GM23248 (cell line): ENCODE measurements around the gene KCND3.

Source experiments
- EZH2 ChIP-seq: fragments of 200-600 bp; sonication (generic); IDR thresholded peaks from 2 replicates; pipeline ENCODE4 v1.6.1; 2018; ENCODE audit warnings: antibody characterized with exemption, mild to moderate bottlenecking; ENCODE audit not compliant: insufficient read depth, poor library complexity, severe bottlenecking
- EZH2phosphoT487 ChIP-seq: fragments of 200-600 bp; sonication (generic); IDR thresholded peaks from 2 replicates; pipeline ENCODE4 v1.6.1; 2018; ENCODE audit warnings: antibody characterized with exemption, moderate library complexity, mild to moderate bottlenecking, low read depth; ENCODE audit not compliant: insufficient read depth

DNA sequence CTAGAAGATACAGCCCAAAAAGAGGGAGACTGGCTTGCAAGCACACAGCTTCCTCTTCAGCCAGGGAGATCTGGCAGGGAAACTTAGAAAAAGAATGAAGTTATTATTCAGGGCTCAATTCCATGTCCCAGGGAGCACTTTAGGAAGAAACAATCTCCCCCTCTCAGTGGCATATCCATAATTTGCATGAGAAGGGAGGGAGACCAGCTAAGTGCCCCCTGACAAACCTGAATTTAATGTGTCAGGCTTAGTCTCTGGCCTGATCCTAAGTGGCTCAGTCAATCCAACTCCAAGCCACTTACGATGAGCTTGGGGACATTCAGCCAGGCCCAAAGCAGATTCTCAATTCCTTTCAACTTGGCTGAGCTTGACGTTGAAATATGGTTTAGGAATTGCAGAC lies 17.7 kb upstream of the KCND3 start:
- no peak for TF ChIP-seq EZH2
- TF ChIP-seq EZH2phosphoT487: no peak
